Suppressor macrophage treated with lipopolysaccharide for 1 hour (primary cell): ENCODE results near the gene KCNS1.
A peak's percentile ranks its signal among the peaks of the same experiment; 100 is the strongest.

Experiments used
- DNase-seq, 3 donors: peaks; one replicate each; pipeline ENCODE4 v3.0.0-alpha.2; 2020 to 2022

KCNS1 gene

GRCh38 chr20:45047581-45048119 lies 53.3 kb downstream of the KCNS1 start:
- DNase-seq = no peak

- DNase-seq = peak; percentile 18 to 40 (median 33)
These were observed 56.3 kb downstream of the KCNS1 start for GRCh38 chr20:45044601-45045000.

GRCh38 chr20:45044084-45044573 lies 56.8 kb downstream of the KCNS1 start:
- peak; percentile 70 to 88 (median 81) for DNase-seq

GRCh38 chr20:45042978-45043377 lies 57.9 kb downstream of the KCNS1 start:
- no peak for DNase-seq
